Neural cell (in vitro differentiated cells): ENCODE results near the gene ANO1. TPM values are rescaled to one million over a fixed set of nuclear protein-coding genes. Genes with fewer than 3 reads are reported as not detected.

Experiments
- H2AFZ ChIP-seq: fragments of 200-600, 300-800 bp; sonication (generic), shearing (Covaris generic); 2 replicates; pipeline ENCODE4 v1.6.0; 2014; ENCODE audit warnings: low read depth, mild to moderate bottlenecking, antibody characterized with exemption, low read length, moderate library complexity
- H3F3A ChIP-seq: fragments of 200-600 bp; shearing (Covaris generic); 2 replicates; pipeline ENCODE4 v1.6.1; 2016; ENCODE audit warnings: mild to moderate bottlenecking, moderate library complexity, mixed read lengths, antibody characterized with exemption, low read length; ENCODE audit not compliant: insufficient read depth, poor library complexity, severe bottlenecking
- H3K27ac ChIP-seq: fragments of 200-600, 300-800 bp; sonication (generic), shearing (Covaris generic); 2 replicates; pipeline ENCODE4 v1.5.1; 2014; ENCODE audit warnings: mild to moderate bottlenecking, low read length, moderate library complexity
- H3K27me3 ChIP-seq: fragments of 300-800, 200-600 bp; sonication (generic), shearing (Covaris generic); 2 replicates; pipeline ENCODE4 v1.6.0; 2014; ENCODE audit warnings: mild to moderate bottlenecking, low read depth, low read length, moderate library complexity; ENCODE audit not compliant: insufficient read depth
- H3K36me3 ChIP-seq: fragments of 300-800, 200-600 bp; sonication (generic), shearing (Covaris generic); 2 replicates; pipeline ENCODE4 v1.5.1; 2014; ENCODE audit warnings: mild to moderate bottlenecking, antibody characterized with exemption, low read length, moderate library complexity; ENCODE audit not compliant: insufficient read depth
- H3K4me2 ChIP-seq: fragments of 300-800, 200-600 bp; sonication (generic), shearing (Covaris generic); 2 replicates; pipeline ENCODE4 v1.6.0; 2014; ENCODE audit warnings: mild to moderate bottlenecking, low read length
- H3K4me3 ChIP-seq: fragments of 300-800, 200-600 bp; sonication (generic), shearing (Covaris generic); 2 replicates; pipeline ENCODE4 v1.5.1; 2014; ENCODE audit warnings: mild to moderate bottlenecking, low read length, moderate library complexity
- H3K79me2 ChIP-seq: fragments of 200-600 bp; shearing (Covaris generic); replicated peaks from 2 replicates; pipeline ENCODE4 v1.6.0; 2014; ENCODE audit warnings: mild to moderate bottlenecking, low read length, moderate library complexity; ENCODE audit not compliant: insufficient read depth
- H3K9ac ChIP-seq: fragments of 300-800, 200-600 bp; sonication (generic), shearing (Covaris generic); 2 replicates; pipeline ENCODE4 v1.6.1; 2016; ENCODE audit warnings: mild to moderate bottlenecking, low read length, mixed read lengths
- H3K9me2 ChIP-seq: fragments of 200-600 bp; shearing (Covaris generic); 2 replicates; pipeline ENCODE4 v1.6.1; 2016; ENCODE audit warnings: mild to moderate bottlenecking, low read length, mixed read lengths; ENCODE audit not compliant: insufficient read depth
- H3K9me3 ChIP-seq: fragments of 200-600, 300-800 bp; sonication (generic), shearing (Covaris generic); 2 replicates; pipeline ENCODE4 v1.6.1; 2016; ENCODE audit warnings: mild to moderate bottlenecking, mixed run types, low read length, moderate library complexity, mixed read lengths
- H4K20me1 ChIP-seq: fragments of 200-600 bp; shearing (Covaris generic); 2 replicates; pipeline ENCODE4 v1.6.1; 2016; ENCODE audit warnings: mild to moderate bottlenecking, mixed run types; ENCODE audit not compliant: insufficient read depth
- CTCF ChIP-seq: fragments of 450-650 bp; IDR thresholded peaks from 2 replicates; pipeline ENCODE4 v1.5.1; 2014; ENCODE audit warnings: antibody characterized with exemption, mild to moderate bottlenecking, moderate library complexity; ENCODE audit not compliant: poor library complexity, severe bottlenecking
- EP300 ChIP-seq: fragments of 450-650 bp; conservative IDR thresholded peaks from 2 replicates; pipeline ENCODE4 v1.6.1; 2014; ENCODE audit warnings: antibody characterized with exemption, mild to moderate bottlenecking, moderate library complexity; ENCODE audit not compliant: poor library complexity, severe bottlenecking
- EZH2 ChIP-seq: fragments of 200-600, 300-800 bp; shearing (Covaris generic), sonication (generic); IDR thresholded peaks from 2 replicates; pipeline ENCODE4 v1.6.1; 2014; ENCODE audit warnings: antibody characterized with exemption, low read length, borderline replicate concordance, mild to moderate bottlenecking; ENCODE audit not compliant: insufficient read depth, poor library complexity, severe bottlenecking
- MXI1 ChIP-seq: fragments of 450-650 bp; conservative IDR thresholded peaks from 2 replicates; pipeline ENCODE4 v1.6.1; 2014; ENCODE audit warnings: antibody characterized with exemption, mild to moderate bottlenecking; ENCODE audit not compliant: poor library complexity, severe bottlenecking
- POLR2AphosphoS5 ChIP-seq: IDR thresholded peaks from 2 replicates; pipeline ENCODE4 v1.6.1; 2012
- RAD21 ChIP-seq: fragments of 450-650 bp; conservative IDR thresholded peaks from 2 replicates; pipeline ENCODE4 v1.6.1; 2014; ENCODE audit warnings: antibody characterized with exemption, mild to moderate bottlenecking, moderate library complexity
- SMC3 ChIP-seq: fragments of 450-650 bp; conservative IDR thresholded peaks from 2 replicates; pipeline ENCODE4 v1.6.1; 2014; ENCODE audit warnings: antibody characterized with exemption, mild to moderate bottlenecking, moderate library complexity; ENCODE audit not compliant: poor library complexity
- TAF1 ChIP-seq: IDR thresholded peaks from 2 replicates; pipeline ENCODE4 v1.6.1; 2012; ENCODE audit warnings: low read depth
- polyA plus RNA-seq: library from polyadenylated mRNA; depleted of rRNA; stranded (reverse); fragments of >200 nt; gene quantifications from 2 replicates; pipeline ENCODE4 v1.2.3, GENCODE V29; 2014
- TF ChIP-seq, protein P1 (sequence below): IDR thresholded peaks from 2 replicates; pipeline ENCODE4 v1.6.1; 2012; ENCODE audit warnings: borderline replicate concordance

The ANO1 gene
- polyA plus RNA-seq, 1 donor from 2014 or later, result not detected

DNA sequence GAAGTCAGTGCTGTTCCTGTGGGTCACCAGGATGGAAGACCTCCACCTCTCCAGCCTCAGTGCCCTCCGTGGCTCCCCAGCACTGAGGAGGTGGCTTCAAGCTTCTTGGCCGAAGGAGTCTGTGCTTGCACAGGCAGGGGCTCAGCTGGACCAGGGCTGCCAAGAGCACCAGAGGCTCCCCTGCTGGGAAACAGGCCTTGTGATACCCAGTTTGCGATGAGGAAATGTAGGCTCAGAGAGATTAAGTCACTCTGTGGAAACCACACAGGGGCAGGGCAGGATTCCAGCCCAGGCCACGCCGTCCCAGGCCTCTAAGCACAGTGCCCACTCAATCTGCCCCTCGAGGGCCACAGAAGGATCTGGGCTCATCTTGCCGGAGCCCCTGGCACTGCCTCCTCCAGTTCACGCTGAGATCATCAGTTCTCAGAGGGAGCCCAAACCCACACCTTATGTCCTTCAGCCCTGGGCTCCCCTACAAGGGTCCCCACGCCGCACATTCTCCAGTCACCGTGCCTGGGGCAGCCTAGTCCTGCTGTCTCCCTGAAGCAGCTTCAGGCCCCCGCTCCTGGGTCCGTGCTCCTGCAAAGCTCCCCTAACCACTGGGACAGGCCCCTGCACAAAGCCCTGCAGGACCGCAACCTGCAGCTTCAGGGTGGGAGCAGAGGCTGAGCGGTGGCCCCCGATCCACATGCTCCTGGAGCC lies 21.6 kb downstream of the ANO1 start:
- Histone ChIP-seq H2AFZ (no peak overlapping the region), H4K20me1 (no peaks in the 10 kb centered on the region), H3K79me2 (no peaks in the 10 kb centered on the region), H3K27ac (no peak overlapping the region), H3K9ac (no peak overlapping the region), H3K4me2 (no peak overlapping the region), H3K36me3 (no peaks in the 10 kb centered on the region), H3K9me3 (no peaks in the 10 kb centered on the region), H3K27me3 (no peaks in the 10 kb centered on the region), H3K9me2 (no peaks in the 10 kb centered on the region), H3K4me3 (no peak overlapping the region), H3F3A (no peaks in the 10 kb centered on the region)
- TF ChIP-seq TAF1 (no peak), EP300 (no peak), POLR2AphosphoS5 (no peak), CTCF (no peak), SMC3 (no peak), RAD21 (no peak), MXI1 (no peak), EZH2 (no peak)
- TF ChIP-seq, protein P1, sequence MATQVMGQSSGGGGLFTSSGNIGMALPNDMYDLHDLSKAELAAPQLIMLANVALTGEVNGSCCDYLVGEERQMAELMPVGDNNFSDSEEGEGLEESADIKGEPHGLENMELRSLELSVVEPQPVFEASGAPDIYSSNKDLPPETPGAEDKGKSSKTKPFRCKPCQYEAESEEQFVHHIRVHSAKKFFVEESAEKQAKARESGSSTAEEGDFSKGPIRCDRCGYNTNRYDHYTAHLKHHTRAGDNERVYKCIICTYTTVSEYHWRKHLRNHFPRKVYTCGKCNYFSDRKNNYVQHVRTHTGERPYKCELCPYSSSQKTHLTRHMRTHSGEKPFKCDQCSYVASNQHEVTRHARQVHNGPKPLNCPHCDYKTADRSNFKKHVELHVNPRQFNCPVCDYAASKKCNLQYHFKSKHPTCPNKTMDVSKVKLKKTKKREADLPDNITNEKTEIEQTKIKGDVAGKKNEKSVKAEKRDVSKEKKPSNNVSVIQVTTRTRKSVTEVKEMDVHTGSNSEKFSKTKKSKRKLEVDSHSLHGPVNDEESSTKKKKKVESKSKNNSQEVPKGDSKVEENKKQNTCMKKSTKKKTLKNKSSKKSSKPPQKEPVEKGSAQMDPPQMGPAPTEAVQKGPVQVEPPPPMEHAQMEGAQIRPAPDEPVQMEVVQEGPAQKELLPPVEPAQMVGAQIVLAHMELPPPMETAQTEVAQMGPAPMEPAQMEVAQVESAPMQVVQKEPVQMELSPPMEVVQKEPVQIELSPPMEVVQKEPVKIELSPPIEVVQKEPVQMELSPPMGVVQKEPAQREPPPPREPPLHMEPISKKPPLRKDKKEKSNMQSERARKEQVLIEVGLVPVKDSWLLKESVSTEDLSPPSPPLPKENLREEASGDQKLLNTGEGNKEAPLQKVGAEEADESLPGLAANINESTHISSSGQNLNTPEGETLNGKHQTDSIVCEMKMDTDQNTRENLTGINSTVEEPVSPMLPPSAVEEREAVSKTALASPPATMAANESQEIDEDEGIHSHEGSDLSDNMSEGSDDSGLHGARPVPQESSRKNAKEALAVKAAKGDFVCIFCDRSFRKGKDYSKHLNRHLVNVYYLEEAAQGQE, result no peak

GRCh38 chr11:70100280-70100603 lies 22.1 kb downstream of the ANO1 start:
- no peaks in the 10 kb centered on the region for H3K9me2 ChIP-seq
- no peak overlapping the region for H2AFZ ChIP-seq
- no peak overlapping the region for H3K27ac ChIP-seq
- TF ChIP-seq, protein P1, result no peak
- TF ChIP-seq RAD21 (no peak), MXI1 (no peak), POLR2AphosphoS5 (no peak), EZH2 (no peak), SMC3 (no peak), TAF1 (no peak), EP300 (no peak), CTCF (no peak)
- no peak overlapping the region for H3K4me2 ChIP-seq
- H3K4me3 ChIP-seq, result no peak overlapping the region
- no peaks in the 10 kb centered on the region for H4K20me1 ChIP-seq
- no peaks in the 10 kb centered on the region for H3K27me3 ChIP-seq
- H3K79me2 ChIP-seq, result no peaks in the 10 kb centered on the region
- no peak overlapping the region for H3K9ac ChIP-seq
- H3K36me3 ChIP-seq, result no peaks in the 10 kb centered on the region
- H3K9me3 ChIP-seq, result no peaks in the 10 kb centered on the region
- no peaks in the 10 kb centered on the region for H3F3A ChIP-seq
